Bone marrow (tissue), 2 donors: Measurements from ENCODE around the gene AEBP2.

Experiments
- DNase-seq, 2 donors: peaks; one replicate each; lab custom pipeline; 2025; lab: John Stamatoyannopoulos, UW

AEBP2 gene

GRCh38 chr12:19553175-19553574, 113.9 kb downstream of the AEBP2 start:
- DNase-seq = no peak

- DNase-seq = no peak
Observed at GRCh38 chr12:19561411-19561961, 122.2 kb downstream of the AEBP2 start.
